ENCODE data around the gene TXNDC16. TPM values are rescaled to one million over a fixed set of nuclear protein-coding genes. Genes with fewer than 3 reads are reported as not detected.

Gene TXNDC16
- total and polyA plus RNA-seq, 2 donors (not counting 3 experiments of a cell fraction or from before 2014, with no cell fraction given): 2.3 to 4.5 TPM

DNA sequence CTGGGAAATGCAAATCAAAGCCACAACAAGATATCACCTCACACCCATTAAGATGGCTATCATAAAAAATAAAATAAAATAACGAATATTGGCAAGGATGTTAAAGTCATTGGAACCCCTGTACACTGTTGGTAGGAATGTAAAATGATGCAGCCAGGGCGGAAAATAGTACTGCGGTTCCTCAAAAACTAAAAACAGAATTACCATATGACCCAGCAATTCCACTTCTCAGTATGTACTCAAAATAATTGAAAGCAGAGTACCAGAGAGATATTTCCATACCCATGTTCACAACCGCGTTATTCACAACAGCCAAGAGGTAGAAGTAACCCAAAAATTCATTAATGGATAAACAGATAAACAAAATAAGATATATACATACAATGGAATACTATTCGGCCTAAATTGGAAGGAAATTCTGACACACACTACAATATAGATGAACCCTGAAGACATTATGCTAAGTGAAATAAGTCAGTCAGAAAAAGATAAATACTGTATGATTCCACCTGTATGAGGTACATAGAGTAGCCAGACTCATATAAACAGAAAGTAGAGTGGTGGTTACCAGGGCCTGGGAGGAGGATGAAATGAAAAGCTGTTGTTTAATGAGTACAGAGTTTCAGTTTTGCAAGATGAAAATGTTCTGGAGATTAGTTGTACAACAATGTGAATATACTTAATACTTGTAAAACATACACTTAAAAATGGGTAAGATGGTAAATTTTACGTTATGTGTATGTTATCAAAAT, 84.6 kb downstream of the TXNDC16 start:
- no peak overlapping the region for H3K9ac ChIP-seq (replicated peaks; ENCODE audit: extremely low read depth, insufficient read depth, low read length)
- no peaks in the 10 kb centered on the region for H3K9me1 ChIP-seq (replicated peaks; ENCODE audit: control insufficient read depth, extremely low read depth, insufficient read depth, low read length)
- H3K9me3 ChIP-seq (replicated peaks; ENCODE audit: control insufficient read depth, insufficient read depth, low read length): no peaks in the 10 kb centered on the region
- no peaks in the 10 kb centered on the region for H3K36me3 ChIP-seq (ENCODE audit: control insufficient read depth in 2 of 2, extremely low read depth in 1 of 2, insufficient read depth in 2 of 2, low read length in 2 of 2)
- no TSS peak for BruUV-seq (replicated peaks)
- TF ChIP-seq, protein P1, sequence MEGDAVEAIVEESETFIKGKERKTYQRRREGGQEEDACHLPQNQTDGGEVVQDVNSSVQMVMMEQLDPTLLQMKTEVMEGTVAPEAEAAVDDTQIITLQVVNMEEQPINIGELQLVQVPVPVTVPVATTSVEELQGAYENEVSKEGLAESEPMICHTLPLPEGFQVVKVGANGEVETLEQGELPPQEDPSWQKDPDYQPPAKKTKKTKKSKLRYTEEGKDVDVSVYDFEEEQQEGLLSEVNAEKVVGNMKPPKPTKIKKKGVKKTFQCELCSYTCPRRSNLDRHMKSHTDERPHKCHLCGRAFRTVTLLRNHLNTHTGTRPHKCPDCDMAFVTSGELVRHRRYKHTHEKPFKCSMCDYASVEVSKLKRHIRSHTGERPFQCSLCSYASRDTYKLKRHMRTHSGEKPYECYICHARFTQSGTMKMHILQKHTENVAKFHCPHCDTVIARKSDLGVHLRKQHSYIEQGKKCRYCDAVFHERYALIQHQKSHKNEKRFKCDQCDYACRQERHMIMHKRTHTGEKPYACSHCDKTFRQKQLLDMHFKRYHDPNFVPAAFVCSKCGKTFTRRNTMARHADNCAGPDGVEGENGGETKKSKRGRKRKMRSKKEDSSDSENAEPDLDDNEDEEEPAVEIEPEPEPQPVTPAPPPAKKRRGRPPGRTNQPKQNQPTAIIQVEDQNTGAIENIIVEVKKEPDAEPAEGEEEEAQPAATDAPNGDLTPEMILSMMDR (IDR thresholded peaks at IDR 0.05; ENCODE audit: extremely low read depth in 1 of 2, insufficient read depth in 1 of 2, low read depth in 1 of 2, low read length in 2 of 2): no peak
- TF ChIP-seq, protein P2, sequence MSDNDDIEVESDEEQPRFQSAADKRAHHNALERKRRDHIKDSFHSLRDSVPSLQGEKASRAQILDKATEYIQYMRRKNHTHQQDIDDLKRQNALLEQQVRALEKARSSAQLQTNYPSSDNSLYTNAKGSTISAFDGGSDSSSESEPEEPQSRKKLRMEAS (IDR thresholded peaks at IDR 0.05; ENCODE audit: insufficient read depth, insufficient read length): no peak
- TF ChIP-seq EZH2 (IDR thresholded peaks at IDR 0.05; ENCODE audit: borderline replicate concordance, low read depth, low read length, severe bottlenecking) (no peak), MYC (IDR thresholded peaks at IDR 0.05; ENCODE audit: low read depth, low read length) (no peak), JUN (IDR thresholded peaks at IDR 0.05; ENCODE audit: borderline replicate concordance, insufficient read depth, insufficient read length, low read depth) (no peak), GATA2 (IDR thresholded peaks at IDR 0.05; ENCODE audit: insufficient read depth, insufficient read length, low read depth, low read length) (no peak), POLR2AphosphoS5 (IDR thresholded peaks at IDR 0.05; ENCODE audit: insufficient read depth, low read depth, low read length) (no peak), FOS (IDR thresholded peaks at IDR 0.05; ENCODE audit: borderline replicate concordance, insufficient read depth, low read length) (no peak), POLR2A (IDR thresholded peaks at IDR 0.05; ENCODE audit: low read depth, low read length) (no peak)
- H3K27ac ChIP-seq (ENCODE audit: insufficient read depth, low read depth, low read length): no peak overlapping the region
- no peak overlapping the region for H3K4me2 ChIP-seq (ENCODE audit: insufficient read depth, low read length)
- POLR2A ChIA-PET: no interaction called here
- FAIRE-seq: no peak
- H3K79me2 ChIP-seq (ENCODE audit: control insufficient read depth, insufficient read depth, low read length): no peaks in the 10 kb centered on the region
- intact Hi-C loops (cut with micrococcal nuclease): loop anchor here (5.0 kb wide), 1 partner anchor 495 kb away; no protein-coding TSS in a partner anchor
- no peaks in the 10 kb centered on the region for H3K27me3 ChIP-seq (ENCODE audit: control insufficient read depth in 2 of 2, insufficient read depth in 2 of 2, low read length in 2 of 2)
- dilution Hi-C loops (cut with MboI; ENCODE audit: extremely low pct_ligation_motif_present, low sequenced_read_pairs): no loop called here
- no peak overlapping the region for H3K4me3 ChIP-seq (replicated peaks in 1 of 3; ENCODE audit: insufficient read depth in 1 of 3, low read depth in 1 of 3, low read length in 3 of 3)
- no peak for DNase-seq (ENCODE audit: low read depth, low spot score)
- CTCF ChIA-PET: no interaction called here
- H3K4me1 ChIP-seq (ENCODE audit: control insufficient read depth, extremely low read depth, insufficient read depth, low read length): no peaks in the 10 kb centered on the region
- no peak overlapping the region for H2AFZ ChIP-seq (ENCODE audit: low read depth, low read length)
- no peaks in the 10 kb centered on the region for H4K20me1 ChIP-seq (replicated peaks; ENCODE audit: control insufficient read depth, extremely low read depth, insufficient read depth, low read length)
